Hepatocyte (in vitro differentiated cells): ENCODE results near the gene IDI1.
"Not testable (repeated sequence)": the region's sequence is repeated elsewhere in the genome, so short reads cannot be mapped to it uniquely, and the experiment has no call there.

ENCODE experiments used
- EZH2 ChIP-seq: fragments of 200-600 bp; sonication (generic); IDR thresholded peaks from 2 replicates; pipeline ENCODE4 v1.6.1; 2016; ENCODE audit warnings: antibody characterized with exemption, mild to moderate bottlenecking, borderline replicate concordance
- EZH2phosphoT487 ChIP-seq: fragments of 200-600 bp; sonication (generic); IDR thresholded peaks from one replicate; pipeline ENCODE4 v1.6.1; 2018; ENCODE audit warnings: antibody characterized with exemption, mild to moderate bottlenecking, low read depth, moderate library complexity; ENCODE audit not compliant: unreplicated experiment, severe bottlenecking
- TF ChIP-seq, protein P1 (sequence below): fragments of 200-600 bp; sonication (generic); IDR thresholded peaks from 2 replicates; pipeline ENCODE4 v1.5.1; 2016; ENCODE audit warnings: antibody characterized with exemption, mild to moderate bottlenecking; ENCODE audit not compliant: poor library complexity

DNA sequence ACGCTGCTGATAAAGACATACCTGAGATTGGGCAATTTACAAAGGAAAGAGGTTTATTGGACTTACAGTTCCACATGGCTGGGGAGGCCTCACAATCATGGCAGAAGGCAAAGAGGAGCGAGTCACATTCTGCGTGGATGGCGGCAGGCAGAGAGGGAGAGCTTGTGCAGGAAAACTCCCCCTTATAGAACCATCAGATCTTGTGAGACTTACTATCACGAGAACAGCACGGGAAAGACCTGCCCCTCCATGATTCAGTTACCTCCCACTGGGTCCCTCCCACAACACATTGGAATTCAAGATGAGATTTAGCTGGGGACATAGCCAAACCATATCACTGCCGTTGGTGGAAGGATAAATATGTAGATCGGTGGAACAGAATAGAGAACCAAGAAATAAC, 17.8 kb upstream of the IDI1 start:
- TF ChIP-seq EZH2, EZH2phosphoT487: not testable (repeated sequence)
- TF ChIP-seq, protein P1, sequence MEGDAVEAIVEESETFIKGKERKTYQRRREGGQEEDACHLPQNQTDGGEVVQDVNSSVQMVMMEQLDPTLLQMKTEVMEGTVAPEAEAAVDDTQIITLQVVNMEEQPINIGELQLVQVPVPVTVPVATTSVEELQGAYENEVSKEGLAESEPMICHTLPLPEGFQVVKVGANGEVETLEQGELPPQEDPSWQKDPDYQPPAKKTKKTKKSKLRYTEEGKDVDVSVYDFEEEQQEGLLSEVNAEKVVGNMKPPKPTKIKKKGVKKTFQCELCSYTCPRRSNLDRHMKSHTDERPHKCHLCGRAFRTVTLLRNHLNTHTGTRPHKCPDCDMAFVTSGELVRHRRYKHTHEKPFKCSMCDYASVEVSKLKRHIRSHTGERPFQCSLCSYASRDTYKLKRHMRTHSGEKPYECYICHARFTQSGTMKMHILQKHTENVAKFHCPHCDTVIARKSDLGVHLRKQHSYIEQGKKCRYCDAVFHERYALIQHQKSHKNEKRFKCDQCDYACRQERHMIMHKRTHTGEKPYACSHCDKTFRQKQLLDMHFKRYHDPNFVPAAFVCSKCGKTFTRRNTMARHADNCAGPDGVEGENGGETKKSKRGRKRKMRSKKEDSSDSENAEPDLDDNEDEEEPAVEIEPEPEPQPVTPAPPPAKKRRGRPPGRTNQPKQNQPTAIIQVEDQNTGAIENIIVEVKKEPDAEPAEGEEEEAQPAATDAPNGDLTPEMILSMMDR, result not testable (repeated sequence)
